Vagina (tissue), 2 donors: ENCODE measurements around the gene PSG2.
"Not testable (repeated sequence)": the region's sequence is repeated elsewhere in the genome, so short reads cannot be mapped to it uniquely, and the experiment has no call there.

Experiments used
- CTCF ChIP-seq, 3 experiments: fragments of 450-650 bp in 2 of 3; fragments of 200-600 bp in 1 of 3; sonication (generic) in 1 of 3; IDR thresholded peaks; one replicate each; pipeline ENCODE4 v1.5.1; 2017 to 2019; ENCODE audit warnings: antibody characterized with exemption in 3 of 3, mild to moderate bottlenecking in 2 of 3, moderate library complexity in 2 of 3
- POLR2AphosphoS5 ChIP-seq, 2 donors: sonication (generic); formaldehyde crosslinking; IDR thresholded peaks; one replicate each; pipeline ENCODE4 v1.9.0; 2017; ENCODE audit warnings: antibody characterized with exemption in 2 of 2, mild to moderate bottlenecking in 2 of 2, low read depth in 1 of 2; ENCODE audit not compliant: insufficient read depth in 1 of 2

- TF ChIP-seq CTCF (IDR thresholded peaks at IDR 0.05); POLR2AphosphoS5 (IDR thresholded peaks at IDR 0.05; ENCODE audit: insufficient read depth in 1 of 2, low read depth in 1 of 2): not testable (repeated sequence)
Measured at GRCh38 chr19:43119526-43119925, 37.0 kb upstream of the PSG2 start.
